ENCODE results near the gene MARCHF4. TPM values are rescaled to one million over a fixed set of nuclear protein-coding genes. Genes with fewer than 3 reads are reported as not detected.
A peak's percentile ranks its signal among the peaks of the same experiment; 100 is the strongest.

The MARCHF4 gene
- total RNA-seq, 1 experiment from 2014 or later: 14.5 TPM

DNA sequence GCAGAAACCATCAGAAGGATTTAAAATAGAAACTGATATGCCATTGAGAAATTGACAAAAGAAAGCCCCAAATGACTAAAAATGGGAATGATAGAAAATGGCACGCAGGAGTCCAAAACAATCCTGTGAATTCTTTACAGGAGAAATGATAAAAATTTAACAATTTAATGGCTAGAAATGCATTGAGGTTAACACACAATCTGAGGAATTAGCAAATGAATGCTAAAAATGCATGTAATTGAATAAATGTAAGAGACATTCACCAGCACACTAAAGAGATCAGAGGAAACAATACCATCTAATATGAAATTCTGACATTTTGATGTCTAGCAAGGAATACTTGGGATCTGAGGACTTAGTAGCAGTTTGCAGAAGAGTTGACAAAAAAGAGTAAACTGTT lies 37.0 kb downstream of the MARCHF4 start:
- no peaks in the 10 kb centered on the region for H4K20me1 ChIP-seq (ENCODE audit: insufficient read depth)
- H3K36me3 ChIP-seq (ENCODE audit: low read depth): no peaks in the 10 kb centered on the region
- no peaks in the 10 kb centered on the region for H3K9me2 ChIP-seq (ENCODE audit: insufficient read depth)
- ChIA-PET CTCF (no interaction called here), POLR2A (ENCODE audit: unreplicated experiment) (no interaction called here)
- BruUV-seq (replicated peaks): no TSS peak
- H3K27ac ChIP-seq: no peak overlapping the region
- no peak overlapping the region for H3K4me2 ChIP-seq
- no peaks in the 10 kb centered on the region for H3K27me3 ChIP-seq (ENCODE audit: insufficient read depth, low read depth)
- H3K4me3 ChIP-seq: no peak overlapping the region
- no peak for TF ChIP-seq EZH2 (IDR thresholded peaks at IDR 0.05; ENCODE audit: low read depth)
- TF ChIP-seq, protein P1, sequence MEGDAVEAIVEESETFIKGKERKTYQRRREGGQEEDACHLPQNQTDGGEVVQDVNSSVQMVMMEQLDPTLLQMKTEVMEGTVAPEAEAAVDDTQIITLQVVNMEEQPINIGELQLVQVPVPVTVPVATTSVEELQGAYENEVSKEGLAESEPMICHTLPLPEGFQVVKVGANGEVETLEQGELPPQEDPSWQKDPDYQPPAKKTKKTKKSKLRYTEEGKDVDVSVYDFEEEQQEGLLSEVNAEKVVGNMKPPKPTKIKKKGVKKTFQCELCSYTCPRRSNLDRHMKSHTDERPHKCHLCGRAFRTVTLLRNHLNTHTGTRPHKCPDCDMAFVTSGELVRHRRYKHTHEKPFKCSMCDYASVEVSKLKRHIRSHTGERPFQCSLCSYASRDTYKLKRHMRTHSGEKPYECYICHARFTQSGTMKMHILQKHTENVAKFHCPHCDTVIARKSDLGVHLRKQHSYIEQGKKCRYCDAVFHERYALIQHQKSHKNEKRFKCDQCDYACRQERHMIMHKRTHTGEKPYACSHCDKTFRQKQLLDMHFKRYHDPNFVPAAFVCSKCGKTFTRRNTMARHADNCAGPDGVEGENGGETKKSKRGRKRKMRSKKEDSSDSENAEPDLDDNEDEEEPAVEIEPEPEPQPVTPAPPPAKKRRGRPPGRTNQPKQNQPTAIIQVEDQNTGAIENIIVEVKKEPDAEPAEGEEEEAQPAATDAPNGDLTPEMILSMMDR (conservative IDR thresholded peaks at IDR 0.05): no peak
- no peaks in the 10 kb centered on the region for H3K4me1 ChIP-seq (replicated peaks; ENCODE audit: insufficient read depth)
- H3F3A ChIP-seq (ENCODE audit: insufficient read depth, low read depth): no peaks in the 10 kb centered on the region
- no peak for DNase-seq
- no peaks in the 10 kb centered on the region; the same call in 1 of the 2 replicates for H3K9me3 ChIP-seq (ENCODE audit: insufficient read depth, low read depth)
- intact Hi-C loops (cut with micrococcal nuclease; ENCODE audit: unreplicated experiment): no loop called here
- H2AFZ ChIP-seq: no peak overlapping the region
- no peaks in the 10 kb centered on the region for H3K79me2 ChIP-seq (ENCODE audit: low read depth)

- Histone ChIP-seq H3K27me3 (ENCODE audit: insufficient read depth, low read depth) (no peaks in the 10 kb centered on the region), H2AFZ (no peak overlapping the region), H3K4me1 (replicated peaks; ENCODE audit: insufficient read depth) (peaks cover 10% of the 10 kb centered on the region), H4K20me1 (ENCODE audit: insufficient read depth) (no peaks in the 10 kb centered on the region), H3K36me3 (ENCODE audit: low read depth) (no peaks in the 10 kb centered on the region), H3K27ac (no peak overlapping the region), H3K79me2 (ENCODE audit: low read depth) (no peaks in the 10 kb centered on the region), H3K4me2 (no peak overlapping the region), H3K4me3 (no peak overlapping the region), H3F3A (ENCODE audit: insufficient read depth, low read depth) (peaks cover 6% of the 10 kb centered on the region; the same call in 1 of the 2 replicates), H3K9me3 (ENCODE audit: insufficient read depth, low read depth) (no peaks in the 10 kb centered on the region), H3K9me2 (ENCODE audit: insufficient read depth) (no peaks in the 10 kb centered on the region)
- ChIA-PET POLR2A (ENCODE audit: unreplicated experiment) (no interaction called here), CTCF (interaction anchor here (0.5 kb wide), 1 partner anchor 169 kb away, joined by 3 read pairs; no protein-coding TSS in a partner anchor)
- no peak for TF ChIP-seq EZH2 (IDR thresholded peaks at IDR 0.05; ENCODE audit: low read depth)
- TF ChIP-seq, protein P1 (conservative IDR thresholded peaks at IDR 0.05): no peak
- intact Hi-C loops (cut with micrococcal nuclease; ENCODE audit: unreplicated experiment): no loop called here
- no TSS peak for BruUV-seq (replicated peaks)
- no peak for DNase-seq
Measured at GRCh38 chr2:216328347-216328746, 43.9 kb downstream of the MARCHF4 start.

GRCh38 chr2:216327447-216327935 lies 44.8 kb downstream of the MARCHF4 start:
- no peak for DNase-seq
- intact Hi-C loops (cut with micrococcal nuclease; ENCODE audit: unreplicated experiment): no loop called here
- no peaks in the 10 kb centered on the region for H4K20me1 ChIP-seq (ENCODE audit: insufficient read depth)
- POLR2A ChIA-PET (ENCODE audit: unreplicated experiment): interaction anchor here (0.7 kb wide), 1 partner anchor 116 kb away, joined by 9 read pairs; no protein-coding TSS in a partner anchor
- 0 out of 2 replicates have a peak overlapping the region, but pooled peaks have one; percentile 19 for H3K4me2 ChIP-seq
- H3F3A ChIP-seq (ENCODE audit: insufficient read depth, low read depth): peaks cover 6% of the 10 kb centered on the region; the same call in 1 of the 2 replicates
- no peak overlapping the region for H3K4me3 ChIP-seq
- H3K9me2 ChIP-seq (ENCODE audit: insufficient read depth): no peaks in the 10 kb centered on the region
- peaks cover 10% of the 10 kb centered on the region for H3K4me1 ChIP-seq (replicated peaks; ENCODE audit: insufficient read depth)
- H3K79me2 ChIP-seq (ENCODE audit: low read depth): no peaks in the 10 kb centered on the region
- H3K9me3 ChIP-seq (ENCODE audit: insufficient read depth, low read depth): no peaks in the 10 kb centered on the region
- CTCF ChIA-PET: interaction anchor here (0.5 kb wide), 1 partner anchor 916 kb away, joined by 5 read pairs; no protein-coding TSS in a partner anchor
- H3K27ac ChIP-seq: no peak overlapping the region
- H3K27me3 ChIP-seq (ENCODE audit: insufficient read depth, low read depth): no peaks in the 10 kb centered on the region
- H3K36me3 ChIP-seq (ENCODE audit: low read depth): no peaks in the 10 kb centered on the region
- BruUV-seq (replicated peaks): no TSS peak
- no peak for TF ChIP-seq EZH2 (IDR thresholded peaks at IDR 0.05; ENCODE audit: low read depth)
- TF ChIP-seq, protein P1 (conservative IDR thresholded peaks at IDR 0.05): no peak
- no peak overlapping the region for H2AFZ ChIP-seq

Other genes with a start within 250 kb of the MARCHF4 start
- 39.7 and 40.5 TPM in 2 replicates for gene SMARCAL1, start 40.0 kb upstream of the MARCHF4 start, total RNA-seq (2021)
- gene RPL37A, start 126.4 kb upstream of the MARCHF4 start, total RNA-seq (2021): 2,248 and 2,378 TPM in 2 replicates

Measured in PC-9 (cell line).